Activated naive CD4-positive, alpha-beta T cell treated with Interleukin-2 at 50 U/mL for 16 hours (primary cell): ENCODE data around the gene RASSF1.

Experiments
- DNase-seq: peaks from one replicate; pipeline ENCODE4 v3.0.0-alpha.2; 2020

Gene RASSF1

GRCh38 chr3:50341996-50342650 is 1.5 kb upstream of the RASSF1 start:
- DNase-seq: no peak

GRCh38 chr3:50341537-50341936 is 901 bp upstream of the RASSF1 start:
- no peak for DNase-seq

- no peak for DNase-seq
Observed at GRCh38 chr3:50340147-50340447, 539 bp downstream of the RASSF1 start.

- no peak for DNase-seq
Observed at GRCh38 chr3:50339485-50340146, 1.0 kb downstream of the RASSF1 start.

GRCh38 chr3:50338965-50339364 is 1.7 kb downstream of the RASSF1 start:
- DNase-seq: no peak

GRCh38 chr3:50337175-50337861 is 3.3 kb downstream of the RASSF1 start:
- peak; percentile 96 for DNase-seq

- DNase-seq: no peak
Observed at GRCh38 chr3:50336452-50337174, 4.0 kb downstream of the RASSF1 start.

GRCh38 chr3:50334339-50335075 is 6.1 kb downstream of the RASSF1 start:
- DNase-seq: no peak

- DNase-seq: no peak
Observed at GRCh38 chr3:50333744-50334328, 6.8 kb downstream of the RASSF1 start.

GRCh38 chr3:50331364-50331907 is 9.2 kb downstream of the RASSF1 start:
- no peak for DNase-seq

GRCh38 chr3:50330330-50330729 is 10.3 kb downstream of the RASSF1 start:
- DNase-seq: no peak

- peak; percentile 96 for DNase-seq
Observed at GRCh38 chr3:50327943-50328691, 12.5 kb downstream of the RASSF1 start, which contains the start of gene TUSC2. TSS of gene TUSC2 (minus strand) at chr3:50328223. CDS start at chr3:50328099, 124 bp downstream.

GRCh38 chr3:50327129-50327528 is 13.5 kb downstream of the RASSF1 start:
- no peak for DNase-seq

GRCh38 chr3:50326182-50326541 is 14.5 kb downstream of the RASSF1 start:
- no peak for DNase-seq

- no peak for DNase-seq
Observed at GRCh38 chr3:50325497-50326181, 15.0 kb downstream of the RASSF1 start.

- DNase-seq: no peak
Observed at GRCh38 chr3:50325113-50325480, 15.5 kb downstream of the RASSF1 start.

GRCh38 chr3:50324351-50325112 is 16.1 kb downstream of the RASSF1 start:
- peak; percentile 68 for DNase-seq

- no peak for DNase-seq
Observed at GRCh38 chr3:50323614-50324199, 16.9 kb downstream of the RASSF1 start.

GRCh38 chr3:50323092-50323600 is 17.5 kb downstream of the RASSF1 start:
- DNase-seq: no peak
